HG03342 (cell line): Measurements from ENCODE around the gene EVL.

Source experiments
- ATAC-seq: cut with Tn5 transposase; IDR thresholded peaks from one replicate; pipeline ENCODE4 v1.9.1; 2021; ENCODE audit warnings: mild to moderate bottlenecking, moderate library complexity; ENCODE audit not compliant: unreplicated experiment

Gene EVL

DNA sequence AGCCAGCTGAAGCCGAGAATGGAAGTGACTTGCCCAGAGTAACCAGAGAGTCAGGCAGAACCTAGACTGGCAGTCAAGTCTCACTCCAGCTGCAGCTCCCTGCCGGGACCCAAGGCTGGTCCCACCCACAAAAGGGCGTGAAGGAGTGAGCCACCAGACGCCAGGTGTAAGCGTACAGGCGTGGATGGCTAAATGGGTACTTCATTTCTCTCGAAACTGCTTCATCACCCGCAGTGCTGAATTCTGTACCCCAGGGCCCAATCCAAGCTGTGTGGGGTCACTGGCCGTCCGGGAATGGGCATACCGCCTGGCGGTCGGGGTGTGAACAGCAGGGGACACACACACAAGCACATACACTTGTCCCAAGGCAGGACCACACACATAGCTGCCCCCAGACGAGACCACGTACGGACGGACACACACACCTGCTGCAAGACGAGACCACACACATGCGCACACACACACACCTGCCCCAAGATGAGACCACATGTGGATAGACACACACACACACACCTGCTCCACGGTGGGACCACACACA, 59.4 kb downstream of the EVL start:
- no peak for ATAC-seq

GRCh38 chr14:100126401-100126800, 61.2 kb downstream of the EVL start:
- no peak for ATAC-seq

GRCh38 chr14:100127853-100128455, 62.7 kb downstream of the EVL start:
- no peak for ATAC-seq

- no peak for ATAC-seq
Measured at GRCh38 chr14:100128688-100129087, 63.5 kb downstream of the EVL start.

DNA sequence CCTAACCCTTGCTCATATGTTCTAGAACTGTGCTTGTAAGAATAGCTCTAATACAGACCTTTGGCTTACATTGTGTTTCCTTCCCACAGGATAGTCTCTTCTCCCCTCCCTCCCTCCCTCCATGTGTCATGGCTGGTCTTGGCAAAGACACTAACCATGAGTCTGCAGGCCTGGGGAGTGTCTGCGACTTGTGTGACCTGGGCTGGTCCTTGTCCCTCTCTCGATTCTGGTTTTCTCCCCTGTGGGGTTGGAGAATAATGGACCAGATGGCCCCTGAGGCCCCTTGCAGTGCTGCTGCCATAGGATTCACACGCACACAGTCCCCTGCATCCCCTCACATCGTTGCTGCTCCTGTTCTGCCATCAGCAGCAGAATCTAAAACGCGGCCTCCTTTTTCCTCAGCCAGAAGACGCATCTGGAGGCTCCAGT, 64.0 kb downstream of the EVL start:
- ATAC-seq = no peak

DNA sequence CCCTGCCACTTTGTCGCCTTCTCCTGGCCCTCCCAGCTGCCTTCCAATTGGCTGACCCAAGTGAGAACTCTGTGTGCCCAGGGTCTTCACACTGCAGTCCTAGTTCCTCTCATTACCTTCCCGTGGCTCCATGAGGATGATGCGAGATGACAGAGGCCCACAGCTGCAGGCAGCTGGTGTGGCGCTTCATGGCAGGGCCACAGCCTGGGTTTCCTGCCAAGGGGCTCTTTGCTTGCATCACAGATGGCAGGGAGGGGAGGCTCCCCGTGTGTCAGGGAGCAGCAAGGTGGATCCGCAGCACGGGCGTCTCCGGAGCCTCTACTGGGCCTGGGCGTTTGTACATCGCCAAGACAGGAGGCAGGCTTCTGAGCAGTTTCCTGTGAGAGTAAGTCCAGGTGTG, 65.3 kb downstream of the EVL start:
- ATAC-seq = no peak

GRCh38 chr14:100131181-100131580, 66.0 kb downstream of the EVL start:
- ATAC-seq = no peak

DNA sequence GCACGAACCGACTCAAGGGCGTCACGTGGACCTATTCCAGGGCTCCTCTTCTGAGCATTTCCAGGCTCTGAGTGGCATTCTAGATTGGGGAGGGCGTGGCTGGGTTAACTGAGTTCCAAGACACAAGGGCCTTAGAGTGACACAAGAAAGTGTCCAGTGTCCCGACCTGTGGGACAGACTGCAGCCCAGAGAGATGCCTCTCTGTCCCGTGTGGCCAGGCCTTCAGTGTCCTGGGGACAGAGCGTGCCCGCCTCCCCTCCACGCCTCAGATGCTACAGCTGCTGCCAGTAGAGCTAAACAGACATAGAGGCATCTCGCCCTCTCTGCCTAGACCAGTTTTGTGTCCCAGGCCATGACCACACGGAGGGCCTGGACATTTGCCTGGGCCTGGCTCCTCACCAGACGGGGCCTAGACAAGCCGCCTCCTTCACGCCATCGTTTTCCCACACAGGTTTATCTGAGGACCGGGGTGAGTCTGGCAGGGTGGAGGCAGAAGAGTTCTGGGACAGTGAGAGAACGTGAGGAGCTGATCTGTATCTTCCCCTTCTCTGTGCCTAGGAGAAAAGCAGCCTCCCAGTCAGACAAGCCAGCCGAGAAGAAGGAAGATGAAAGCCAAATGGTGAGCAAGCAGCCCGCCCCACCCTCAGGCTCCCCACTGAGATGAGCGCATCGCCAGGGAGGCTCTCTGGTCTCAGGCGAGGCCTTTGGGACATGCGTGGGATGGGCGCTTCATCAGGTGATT, 67.1 kb downstream of the EVL start:
- no peak for ATAC-seq

- no peak for ATAC-seq
Measured at GRCh38 chr14:100132903-100133510, 67.8 kb downstream of the EVL start.

DNA sequence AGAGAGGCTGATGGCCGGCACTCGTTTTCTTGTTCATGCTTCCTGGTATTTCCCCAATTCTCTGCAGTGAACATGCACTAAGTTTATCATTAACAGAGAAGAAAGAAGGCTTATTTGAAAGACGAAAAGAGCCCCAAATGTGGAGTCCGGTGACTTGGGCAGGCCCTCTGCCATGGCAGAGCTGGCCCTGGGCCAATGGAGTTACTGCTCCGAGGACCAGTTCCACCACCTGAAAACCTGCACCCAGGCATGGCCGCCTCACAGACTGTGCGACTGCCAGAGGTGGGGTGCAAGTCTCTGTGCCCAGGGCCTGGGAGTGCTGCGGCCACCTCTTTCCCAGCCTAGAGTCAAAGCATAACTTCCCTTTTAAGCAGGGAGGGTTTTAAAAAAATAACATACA, 69.4 kb downstream of the EVL start:
- ATAC-seq = no peak

DNA sequence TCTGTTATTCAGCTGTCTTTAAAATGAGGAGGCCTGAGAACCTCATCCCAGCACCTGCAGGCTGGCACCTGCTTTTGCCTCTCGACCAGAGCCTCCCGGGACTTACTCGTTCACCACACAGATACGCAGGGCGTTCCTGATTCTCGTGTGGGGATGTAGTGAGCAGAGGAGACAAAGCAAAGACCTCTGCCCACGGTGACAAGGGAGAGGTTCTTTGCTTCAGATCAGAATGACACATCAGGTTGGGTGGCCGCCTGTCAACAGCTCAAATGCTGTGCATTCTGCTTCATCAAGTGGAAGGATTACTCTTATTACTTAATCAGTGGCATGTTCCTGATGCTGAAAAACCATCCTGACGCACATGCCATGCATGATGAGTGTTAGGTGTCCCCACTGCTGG, 69.9 kb downstream of the EVL start:
- ATAC-seq = no peak

GRCh38 chr14:100135784-100136183, 70.6 kb downstream of the EVL start:
- ATAC-seq = no peak

DNA sequence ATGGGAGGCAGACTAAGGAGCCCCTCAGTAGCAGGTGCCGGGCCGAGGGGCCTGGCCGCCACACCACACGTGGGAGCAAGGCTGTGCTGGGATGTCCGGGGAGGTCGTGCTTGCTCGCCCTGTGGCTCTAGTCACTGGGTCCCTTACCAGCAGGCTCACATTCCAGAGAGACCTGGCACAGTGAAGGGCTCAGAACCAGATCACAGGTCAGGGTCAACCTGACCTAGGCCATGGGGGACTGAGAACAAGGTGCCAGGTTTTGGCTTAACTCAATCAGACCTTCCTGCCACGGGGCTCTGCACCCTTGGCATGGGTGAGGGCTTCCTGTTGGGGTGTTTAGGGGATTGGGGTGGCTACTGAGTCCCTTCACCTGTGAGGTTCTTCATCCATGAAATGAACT, 72.0 kb downstream of the EVL start:
- ATAC-seq = no peak

DNA sequence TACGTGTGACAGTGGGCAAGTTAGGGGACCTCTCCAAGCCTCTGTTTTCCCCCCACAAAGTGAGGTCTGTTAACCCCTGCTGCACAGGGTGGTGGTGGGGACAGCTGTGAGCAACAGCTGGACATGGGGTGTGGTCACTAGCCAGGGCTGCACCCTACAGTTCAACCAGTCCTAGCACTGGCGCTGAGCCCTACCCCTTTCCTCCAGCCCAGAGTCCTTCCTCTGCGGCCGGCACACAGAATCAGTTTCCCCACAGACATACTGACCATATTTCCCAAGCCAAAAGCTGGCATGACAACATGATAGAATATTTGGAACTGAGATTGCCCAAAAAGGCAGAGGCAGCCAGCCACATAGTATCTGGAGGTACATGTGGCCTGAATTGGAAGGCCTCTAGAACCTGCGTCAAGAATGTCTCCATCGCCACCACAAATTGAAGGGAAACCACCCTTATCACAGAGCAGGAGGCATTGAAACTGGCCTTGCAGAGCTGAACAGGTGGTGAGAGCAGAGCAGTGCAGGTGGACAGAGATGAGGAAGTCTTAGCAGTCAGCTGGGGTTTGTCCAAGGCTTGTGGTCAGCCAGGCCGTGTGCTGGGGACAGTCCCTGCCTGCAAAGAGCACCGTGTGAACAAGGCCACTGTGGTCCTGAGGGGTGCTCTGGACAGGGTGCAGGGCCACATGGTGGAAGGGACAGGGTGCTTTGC, 73.0 kb downstream of the EVL start:
- no peak for ATAC-seq

DNA sequence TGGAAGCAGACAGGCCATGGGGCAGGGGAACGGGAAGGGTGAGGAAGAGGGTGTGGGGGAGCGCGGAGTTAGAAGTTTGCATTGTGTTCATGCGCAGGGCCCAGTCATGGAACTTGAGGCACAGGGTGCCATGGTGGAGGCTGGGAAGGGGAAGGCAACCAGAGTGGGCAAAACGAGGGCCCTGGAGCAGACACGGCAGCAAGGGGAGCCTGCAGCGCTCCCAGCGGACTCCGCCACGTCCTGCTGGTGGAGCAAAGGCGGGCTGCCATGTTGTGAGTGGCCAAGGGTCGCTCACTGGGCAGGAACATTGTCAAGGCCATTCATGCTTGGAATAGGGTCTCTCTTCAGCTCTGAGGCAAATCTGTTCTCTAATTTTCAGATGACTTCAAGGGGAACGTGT, 73.7 kb downstream of the EVL start:
- ATAC-seq = no peak

GRCh38 chr14:100140452-100141078, 75.3 kb downstream of the EVL start:
- ATAC-seq = no peak

DNA sequence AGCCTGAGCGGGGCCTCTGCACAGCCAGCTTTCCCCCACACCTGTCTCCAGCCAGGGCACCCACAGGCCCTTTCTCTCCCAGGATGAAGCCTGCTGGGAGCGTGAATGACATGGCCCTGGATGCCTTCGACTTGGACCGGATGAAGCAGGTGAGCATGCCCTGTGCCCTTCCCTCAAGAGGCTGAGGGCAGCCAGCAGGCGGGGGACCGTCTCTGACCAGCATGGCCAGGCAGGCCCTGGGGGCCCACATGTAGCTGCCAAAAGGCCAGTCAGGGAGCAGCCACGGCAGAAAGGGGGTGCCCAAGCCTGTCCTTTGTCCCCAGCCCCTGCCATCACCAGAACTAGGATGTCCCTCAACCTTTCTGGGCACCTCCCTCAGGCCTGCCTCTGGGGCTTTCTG, 75.9 kb downstream of the EVL start:
- no peak for ATAC-seq

- ATAC-seq = no peak
Measured at GRCh38 chr14:100142073-100143040, 77.1 kb downstream of the EVL start.

GRCh38 chr14:100143523-100143922, 78.3 kb downstream of the EVL start:
- ATAC-seq = no peak

DNA sequence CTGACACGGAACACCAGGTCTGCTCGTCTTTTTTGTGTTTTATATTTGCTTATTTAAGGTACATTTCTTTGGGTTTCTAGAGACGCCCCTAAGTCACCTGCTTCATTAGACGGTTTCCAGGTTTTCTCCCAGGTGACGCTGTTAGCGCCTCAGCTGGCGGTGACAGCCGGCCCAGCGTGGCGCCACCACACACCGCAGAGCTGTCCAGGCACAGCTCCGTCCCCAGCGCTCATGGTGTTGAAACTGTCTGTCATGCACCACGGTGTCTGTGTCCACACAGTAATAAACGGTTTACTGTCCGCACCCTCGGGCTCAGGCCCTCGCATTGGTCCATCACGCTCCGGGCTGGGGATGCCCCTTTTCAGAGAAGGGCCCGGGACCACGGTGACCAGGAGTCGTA, 78.7 kb downstream of the EVL start:
- ATAC-seq = no peak
